Osteoblast (primary cell): ENCODE results near the gene DTHD1. TPM values are rescaled to one million over a fixed set of nuclear protein-coding genes. Genes with fewer than 3 reads are reported as not detected.
A peak's percentile ranks its signal among the peaks of the same experiment; 100 is the strongest.

ENCODE experiments used
- DNase-seq: peaks from one replicate; pipeline ENCODE4 v3.0.0; 2011; ENCODE audit warnings: low spot score, mixed read lengths; ENCODE audit not compliant: insufficient read length; ENCODE audit errors: missing footprints
- H2AFZ ChIP-seq: 2 replicates; pipeline ENCODE4 v1.6.0; 2011; ENCODE audit warnings: mild to moderate bottlenecking, low read length
- H3K27ac ChIP-seq: 2 replicates; pipeline ENCODE4 v1.5.1; 2011; ENCODE audit warnings: mild to moderate bottlenecking, low read depth, low read length, moderate library complexity
- H3K27me3 ChIP-seq: 2 replicates; pipeline ENCODE4 v1.6.0; 2012; ENCODE audit warnings: mild to moderate bottlenecking, control low read depth, inconsistent platforms, low read length, moderate library complexity; ENCODE audit not compliant: insufficient read depth
- H3K36me3 ChIP-seq: 2 replicates; pipeline ENCODE4 v1.5.1; 2011; ENCODE audit warnings: mild to moderate bottlenecking, low read length, control low read depth, moderate library complexity; ENCODE audit not compliant: insufficient read depth
- H3K4me1 ChIP-seq: 2 replicates; pipeline ENCODE4 v1.5.1; 2011; ENCODE audit warnings: mild to moderate bottlenecking, low read length, control low read depth, moderate library complexity; ENCODE audit not compliant: insufficient read depth
- H3K4me2 ChIP-seq: 2 replicates; pipeline ENCODE4 v1.6.0; 2011; ENCODE audit warnings: mild to moderate bottlenecking, low read length; ENCODE audit not compliant: insufficient read depth
- H3K4me3 ChIP-seq: fragments of 200-600 bp; sonication (generic); 3 replicates; pipeline ENCODE4 v1.5.1; 2012; ENCODE audit warnings: mild to moderate bottlenecking, low read length, inconsistent platforms; ENCODE audit not compliant: insufficient read depth
- H3K79me2 ChIP-seq: 2 replicates; pipeline ENCODE4 v1.6.0; 2012; ENCODE audit warnings: mild to moderate bottlenecking, low read length, control low read depth, inconsistent platforms; ENCODE audit not compliant: insufficient read depth
- H3K9me3 ChIP-seq: 2 replicates; pipeline ENCODE4 v1.5.1; 2011; ENCODE audit warnings: low read depth, low read length, control low read depth
- H4K20me1 ChIP-seq: 2 replicates; pipeline ENCODE4 v1.6.0; 2012; ENCODE audit warnings: mild to moderate bottlenecking, low read length, control low read depth; ENCODE audit not compliant: insufficient read depth
- CTCF ChIP-seq: IDR thresholded peaks from 2 replicates; pipeline ENCODE4 v1.5.1; 2011; ENCODE audit warnings: mild to moderate bottlenecking, low read depth, low read length, moderate library complexity; ENCODE audit errors: extremely low read depth
- total RNA-seq: library from RNA; depleted of rRNA; stranded (reverse); fragments of >200 nt; gene quantifications from 2 replicates; pipeline ENCODE4 v1.2.3, GENCODE V29; 2012

DTHD1 gene
- total RNA-seq, 1 donor: not detected

DNA sequence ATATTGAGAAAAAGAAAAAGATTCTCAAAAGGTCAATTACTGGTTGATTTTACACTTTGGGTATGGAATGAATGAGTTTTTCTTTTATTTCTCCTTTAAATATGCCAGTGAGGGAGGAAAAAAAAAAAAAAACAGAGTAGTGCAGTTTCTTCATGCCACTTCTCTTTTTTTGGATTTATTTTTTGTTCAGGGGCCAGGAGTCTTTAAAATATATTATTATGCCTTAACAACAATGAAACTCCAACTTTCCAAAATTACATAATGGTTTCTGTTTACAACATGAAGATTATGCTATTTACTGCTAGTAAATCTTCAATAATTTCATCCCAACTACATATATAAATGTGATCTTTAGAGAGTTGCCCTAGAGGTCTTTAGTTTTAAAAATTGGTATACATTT, 31.9 kb downstream of the DTHD1 start:
- Histone ChIP-seq H4K20me1 (no peaks in the 10 kb centered on the region), H3K9me3 (no peaks in the 10 kb centered on the region), H3K79me2 (no peaks in the 10 kb centered on the region), H3K4me3 (no peak overlapping the region), H3K4me1 (no peaks in the 10 kb centered on the region), H3K27ac (no peak overlapping the region), H2AFZ (no peak overlapping the region), H3K4me2 (no peak overlapping the region), H3K36me3 (no peaks in the 10 kb centered on the region), H3K27me3 (no peaks in the 10 kb centered on the region)
- TF ChIP-seq CTCF: no peak
- no peak for DNase-seq

GRCh38 chr4:36313703-36314102, 32.3 kb downstream of the DTHD1 start:
- no peaks in the 10 kb centered on the region for H3K4me1 ChIP-seq
- TF ChIP-seq CTCF: no peak
- no peaks in the 10 kb centered on the region for H3K36me3 ChIP-seq
- no peaks in the 10 kb centered on the region for H3K9me3 ChIP-seq
- no peaks in the 10 kb centered on the region for H3K79me2 ChIP-seq
- no peaks in the 10 kb centered on the region for H3K27me3 ChIP-seq
- no peaks in the 10 kb centered on the region for H4K20me1 ChIP-seq
- DNase-seq: no peak
- no peak overlapping the region for H3K27ac ChIP-seq
- H2AFZ ChIP-seq: no peak overlapping the region
- H3K4me3 ChIP-seq: no peak overlapping the region
- no peak overlapping the region for H3K4me2 ChIP-seq

DNA sequence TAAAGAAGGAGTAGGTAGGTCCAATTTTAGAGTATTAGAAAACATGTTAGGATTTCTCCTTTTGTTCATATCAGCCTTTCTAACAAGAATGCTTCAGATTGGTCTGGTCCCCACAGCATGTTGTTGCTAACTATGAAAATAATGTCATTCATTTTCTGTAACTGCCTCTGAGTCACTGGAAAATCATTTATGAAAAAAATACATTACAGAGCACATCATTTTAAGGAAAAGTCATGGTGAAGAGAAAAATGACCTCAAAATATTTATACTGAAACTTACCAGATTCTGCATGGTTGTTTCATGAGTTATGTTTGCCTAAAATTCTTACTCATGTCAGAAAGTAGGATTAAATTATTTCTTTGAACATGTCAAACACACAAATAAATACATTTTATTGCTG, 35.2 kb downstream of the DTHD1 start:
- TF ChIP-seq CTCF: no peak

GRCh38 chr4:36317721-36318120, 36.3 kb downstream of the DTHD1 start:
- H3K27me3 ChIP-seq: no peaks in the 10 kb centered on the region
- H3K79me2 ChIP-seq: no peaks in the 10 kb centered on the region
- TF ChIP-seq CTCF: no peak
- H3K4me1 ChIP-seq: no peaks in the 10 kb centered on the region
- no peaks in the 10 kb centered on the region for H4K20me1 ChIP-seq
- no peak overlapping the region for H3K4me2 ChIP-seq
- H3K36me3 ChIP-seq: no peaks in the 10 kb centered on the region
- no peaks in the 10 kb centered on the region for H3K9me3 ChIP-seq
- H3K27ac ChIP-seq: no peak overlapping the region
- peak; percentile 30 for DNase-seq
- H2AFZ ChIP-seq: no peak overlapping the region
- no peak overlapping the region for H3K4me3 ChIP-seq

More for the DNA sequence above, 35.2 kb downstream of the DTHD1 start:
- no peaks in the 10 kb centered on the region for H4K20me1 ChIP-seq
- no peaks in the 10 kb centered on the region for H3K79me2 ChIP-seq
- H3K27ac ChIP-seq: no peak overlapping the region
- H3K9me3 ChIP-seq: no peaks in the 10 kb centered on the region
- no peak for DNase-seq
- H3K36me3 ChIP-seq: no peaks in the 10 kb centered on the region
- H3K4me1 ChIP-seq: no peaks in the 10 kb centered on the region
- no peak overlapping the region for H2AFZ ChIP-seq
- H3K27me3 ChIP-seq: no peaks in the 10 kb centered on the region
- no peak overlapping the region for H3K4me3 ChIP-seq
- H3K4me2 ChIP-seq: no peak overlapping the region
